GM12801 (cell line): ENCODE measurements around the gene CUTA.

Experiments used
- CTCF ChIP-seq: IDR thresholded peaks from one replicate; pipeline ENCODE4 v1.5.1; 2011; ENCODE audit warnings: control low read depth; ENCODE audit not compliant: insufficient read length; ENCODE audit errors: extremely low read depth

The CUTA gene

DNA sequence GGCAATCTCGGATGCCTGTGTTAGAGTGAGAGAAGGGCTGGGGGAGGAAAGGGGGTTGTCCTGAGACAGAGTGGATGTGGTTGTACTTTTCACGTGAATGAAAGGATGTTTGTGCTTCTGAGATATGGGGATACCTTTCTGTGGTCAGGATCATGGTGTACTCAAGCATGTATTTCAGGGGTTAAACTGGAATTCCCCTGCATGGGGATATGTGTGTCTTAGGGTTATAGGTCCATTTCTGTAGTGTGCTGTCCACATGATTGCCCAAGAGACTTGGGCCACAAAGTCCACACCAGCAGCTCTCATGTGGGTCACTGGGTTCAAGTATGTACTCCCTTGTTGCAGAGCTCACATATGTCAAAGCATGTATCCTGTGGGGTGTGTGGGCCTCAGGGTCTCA lies 12.4 kb upstream of the CUTA start:
- TF ChIP-seq CTCF, result no peak

- TF ChIP-seq CTCF, result no peak
These were observed 11.8 kb upstream of the CUTA start for GRCh38 chr6:33429750-33430052.

DNA sequence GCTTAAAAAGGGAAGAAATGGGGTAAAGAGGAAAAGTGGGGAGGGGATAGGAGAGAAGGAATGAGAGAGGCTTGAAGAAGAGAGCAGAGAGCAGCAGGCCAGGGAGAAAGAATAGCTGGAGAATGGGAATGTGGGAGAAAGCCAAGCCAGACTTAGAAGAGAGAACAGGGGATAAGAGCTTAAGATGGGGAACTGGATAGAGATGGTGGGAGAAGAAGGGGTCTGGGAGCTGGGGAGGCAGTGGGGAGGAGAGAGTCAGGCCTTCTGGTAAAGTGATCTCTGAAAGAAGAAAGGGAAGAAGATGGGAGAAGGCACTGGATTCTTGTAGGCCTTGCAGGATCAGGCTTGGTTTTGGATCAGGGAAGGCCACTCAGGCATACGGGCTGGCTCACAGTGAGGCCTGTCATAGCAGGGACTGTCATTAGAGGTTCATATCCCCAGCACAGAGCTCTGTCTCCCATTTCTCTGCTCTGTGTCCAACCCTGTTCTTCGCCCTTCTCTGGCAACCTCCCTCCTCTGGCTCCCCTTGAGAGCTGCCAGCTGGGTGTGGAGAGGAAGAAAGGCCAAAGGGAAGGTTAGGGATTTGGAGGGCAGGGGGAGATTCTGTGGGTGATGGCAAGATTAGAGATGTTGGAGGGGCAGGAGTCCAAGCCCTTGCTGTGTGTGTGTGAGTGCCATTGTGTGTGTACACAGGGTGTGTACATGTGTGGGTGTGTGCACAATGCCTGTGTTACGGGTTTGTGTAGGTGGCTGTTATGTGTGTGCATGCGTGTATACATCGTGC lies 11.3 kb upstream of the CUTA start:
- no peak for TF ChIP-seq CTCF

- TF ChIP-seq CTCF, result no peak
These were observed 10.5 kb upstream of the CUTA start for GRCh38 chr6:33428224-33428965.

DNA sequence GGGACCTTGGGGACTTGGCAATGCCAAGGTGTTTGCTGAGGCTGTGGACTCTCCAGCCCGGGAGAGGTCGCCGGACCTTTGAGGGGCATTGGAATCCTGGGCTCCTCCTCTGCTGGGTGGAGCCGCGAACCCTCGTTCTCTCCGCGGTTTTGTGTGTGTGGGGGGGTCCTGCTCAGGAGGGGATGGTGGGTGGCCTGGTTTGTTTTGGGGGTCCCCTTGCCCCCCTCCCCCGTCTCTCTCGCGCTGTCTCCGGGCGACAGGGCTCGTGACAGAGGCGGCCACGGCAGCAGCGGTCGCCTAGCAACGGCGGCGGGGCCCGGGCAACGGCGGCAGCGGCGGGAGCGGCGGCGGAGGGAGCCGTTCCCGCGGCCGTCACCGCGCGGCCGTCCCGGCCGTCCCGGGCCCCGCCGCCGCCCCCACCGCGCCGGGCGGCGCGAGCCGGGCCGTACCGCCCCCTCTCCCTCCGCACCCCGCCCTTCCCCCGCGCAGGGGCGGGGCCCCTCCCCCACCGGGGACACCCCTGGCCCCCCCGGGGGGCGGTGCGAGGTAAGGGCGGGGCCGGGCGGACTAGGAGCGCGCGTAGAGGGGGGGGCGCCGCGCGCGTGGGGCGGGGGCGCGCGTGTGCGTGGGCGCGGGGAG lies 9.8 kb upstream of the CUTA start:
- TF ChIP-seq CTCF, result no peak

GRCh38 chr6:33426590-33427511 lies 8.9 kb upstream of the CUTA start:
- TF ChIP-seq CTCF, result no peak
